HG02610 (cell line): ENCODE results near the gene GALC.
A peak's percentile ranks its signal among the peaks of the same experiment; 100 is the strongest.

Source experiments
- ATAC-seq: cut with Tn5 transposase; IDR thresholded peaks from one replicate; pipeline ENCODE4 v1.9.1; 2021; ENCODE audit warnings: mild to moderate bottlenecking, moderate library complexity; ENCODE audit not compliant: unreplicated experiment

Gene GALC

DNA sequence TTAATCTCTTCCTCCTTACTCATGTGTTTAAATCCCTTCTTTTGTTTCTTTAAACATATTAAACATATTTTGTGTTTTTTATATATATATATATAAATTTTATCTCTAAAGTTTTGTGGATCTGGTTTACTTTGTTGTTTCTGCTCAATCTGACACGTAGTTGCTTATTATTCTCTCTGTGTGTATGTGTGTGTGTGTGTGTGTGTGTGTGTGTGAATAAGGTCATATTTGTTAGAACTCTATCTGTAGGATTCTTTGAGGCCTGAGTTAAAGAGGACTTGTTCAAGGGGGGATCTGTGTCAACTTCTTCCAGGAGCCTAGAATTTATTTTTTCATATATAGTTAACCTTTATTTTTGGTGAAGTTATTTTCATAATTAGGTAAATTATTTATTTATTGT lies 14.6 kb upstream of the GALC start:
- no peak for ATAC-seq

DNA sequence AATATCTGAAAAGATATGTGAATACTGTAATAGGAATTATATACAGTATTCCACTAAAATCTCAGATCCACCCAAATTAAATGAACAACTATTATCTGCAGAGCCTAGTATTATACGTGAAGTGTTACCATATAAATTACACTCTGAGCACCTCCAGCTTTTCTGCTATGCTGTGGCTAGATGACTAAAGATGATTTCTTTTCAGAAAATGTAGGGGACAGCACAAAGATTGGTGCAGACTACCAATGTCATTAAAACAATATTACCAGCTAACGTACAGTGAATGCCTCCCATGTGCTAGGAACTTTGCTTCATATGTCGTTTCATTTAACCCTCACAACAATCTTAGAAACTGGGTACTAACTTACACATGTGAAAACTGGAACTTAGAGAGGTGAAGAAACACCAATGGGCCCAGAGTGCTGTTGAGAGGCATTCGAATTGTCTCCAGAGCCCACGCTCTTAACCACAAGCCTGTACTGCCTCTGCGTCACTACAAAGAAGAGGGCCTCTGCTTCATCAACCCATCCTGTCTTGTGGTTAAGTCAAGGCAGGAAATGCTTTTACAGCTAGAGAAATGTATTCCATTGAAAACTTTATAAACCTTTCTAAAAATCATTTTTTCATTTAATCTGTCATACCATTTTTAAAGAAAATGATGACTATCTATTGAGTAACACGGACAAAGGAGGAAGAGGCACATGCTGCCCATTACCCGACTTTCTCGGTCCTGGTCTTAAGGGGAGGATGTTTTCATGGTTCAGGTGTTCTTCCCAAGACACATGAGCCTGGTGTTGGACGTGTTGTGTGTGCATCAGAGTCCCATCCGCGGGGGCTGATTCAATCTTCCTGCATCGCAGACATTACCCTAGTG lies 13.2 kb upstream of the GALC start:
- peak; percentile 94 for ATAC-seq

GRCh38 chr14:88005050-88005481 lies 12.1 kb upstream of the GALC start, which contains the start of gene GPR65:
TSS of gene GPR65 (plus strand) at chr14:88005135. CDS start at chr14:88010848, 5,713 bp downstream.
- peak; percentile 74 for ATAC-seq

DNA sequence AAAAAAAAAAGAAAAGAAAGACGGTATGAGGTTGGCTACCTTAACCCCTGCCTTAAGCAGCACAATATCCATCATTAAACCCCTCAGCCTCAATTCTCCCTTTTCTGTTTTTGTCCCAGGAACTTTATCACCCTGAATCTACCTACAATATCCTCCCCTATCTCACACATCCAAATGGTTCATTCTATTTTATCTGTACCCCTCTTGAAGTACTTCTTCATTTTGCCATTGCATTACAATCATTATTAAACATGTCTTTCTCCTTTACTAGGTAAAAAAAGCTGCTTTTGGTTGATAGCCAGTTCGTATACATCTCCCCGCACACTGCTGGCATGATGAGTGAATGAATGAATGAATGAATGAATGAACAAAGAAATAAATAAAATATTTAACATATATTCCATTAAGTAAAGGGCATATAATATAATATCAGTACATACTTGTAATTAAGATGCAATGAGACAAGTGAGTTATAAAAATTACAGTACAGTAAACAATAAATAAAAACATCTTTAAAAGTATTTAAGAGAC lies 11.6 kb upstream of the GALC start:
- ATAC-seq, result no peak

GRCh38 chr14:88003425-88003824 lies 10.4 kb upstream of the GALC start:
- ATAC-seq, result no peak

DNA sequence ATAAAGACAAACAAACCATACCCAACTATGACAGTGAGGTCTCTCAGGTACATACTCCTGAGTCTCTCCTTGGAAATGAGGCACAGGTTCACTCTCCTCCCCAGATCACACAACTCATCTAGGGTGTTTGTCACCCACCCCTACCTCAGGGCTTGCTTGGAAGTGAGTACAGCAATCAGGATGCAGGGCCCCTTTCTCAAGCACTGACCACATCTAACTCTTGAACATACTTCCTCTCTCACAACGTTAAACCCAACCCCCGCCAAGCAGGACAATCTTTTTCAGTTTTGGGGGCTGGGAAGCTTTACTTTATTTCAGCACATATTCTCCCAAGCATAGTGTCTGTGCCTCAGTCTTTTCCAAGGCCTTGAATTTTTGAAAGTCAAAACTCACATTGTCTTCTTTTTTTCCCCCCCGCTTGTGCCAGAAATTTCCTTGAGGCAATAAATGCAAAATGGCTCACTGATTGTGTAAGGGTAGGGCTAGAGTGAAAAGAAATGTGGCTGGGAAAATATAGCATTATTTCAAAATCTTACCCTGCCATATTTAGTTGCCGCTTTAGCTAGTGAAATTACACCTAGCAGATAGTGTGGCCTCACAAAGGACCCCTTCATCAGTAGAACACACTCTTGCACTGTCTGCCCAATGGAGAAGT lies 9.6 kb upstream of the GALC start:
- ATAC-seq, result no peak

DNA sequence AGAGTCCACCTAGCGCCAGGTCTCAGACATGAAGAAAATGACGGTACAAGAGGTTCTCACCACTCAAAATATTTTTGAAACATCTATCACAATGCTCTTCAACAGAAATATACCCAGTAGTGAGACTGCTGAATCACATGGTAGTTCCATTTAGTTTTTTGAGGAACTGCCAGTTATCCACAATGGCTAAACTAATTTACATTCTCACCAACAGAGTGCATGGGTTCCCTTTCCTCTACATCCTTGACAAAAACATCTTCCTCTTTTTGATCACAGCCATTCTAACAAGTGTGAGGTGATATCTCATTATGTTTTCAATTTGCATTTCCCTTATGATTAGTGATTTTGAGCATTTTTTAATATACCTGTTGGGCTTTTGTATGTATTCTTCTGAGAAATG lies 6.3 kb upstream of the GALC start:
- no peak for ATAC-seq

- ATAC-seq, result no peak
Measured at GRCh38 chr14:87998482-87998881, 5.5 kb upstream of the GALC start.

DNA sequence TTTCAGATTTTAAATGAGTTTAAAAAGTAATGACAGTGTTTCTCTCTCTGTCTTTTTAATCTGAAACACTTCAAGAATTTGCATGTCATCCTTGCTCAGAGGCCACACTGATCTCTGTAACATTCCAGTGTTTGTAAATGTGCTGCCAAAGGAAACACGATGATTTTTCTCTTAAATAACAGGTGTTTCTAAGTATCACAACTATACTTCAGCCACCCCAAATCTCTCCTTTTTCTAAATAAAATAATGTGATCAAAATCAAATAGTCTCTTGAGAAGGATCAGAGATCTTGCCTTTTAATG lies 3.3 kb upstream of the GALC start:
- no peak for ATAC-seq

DNA sequence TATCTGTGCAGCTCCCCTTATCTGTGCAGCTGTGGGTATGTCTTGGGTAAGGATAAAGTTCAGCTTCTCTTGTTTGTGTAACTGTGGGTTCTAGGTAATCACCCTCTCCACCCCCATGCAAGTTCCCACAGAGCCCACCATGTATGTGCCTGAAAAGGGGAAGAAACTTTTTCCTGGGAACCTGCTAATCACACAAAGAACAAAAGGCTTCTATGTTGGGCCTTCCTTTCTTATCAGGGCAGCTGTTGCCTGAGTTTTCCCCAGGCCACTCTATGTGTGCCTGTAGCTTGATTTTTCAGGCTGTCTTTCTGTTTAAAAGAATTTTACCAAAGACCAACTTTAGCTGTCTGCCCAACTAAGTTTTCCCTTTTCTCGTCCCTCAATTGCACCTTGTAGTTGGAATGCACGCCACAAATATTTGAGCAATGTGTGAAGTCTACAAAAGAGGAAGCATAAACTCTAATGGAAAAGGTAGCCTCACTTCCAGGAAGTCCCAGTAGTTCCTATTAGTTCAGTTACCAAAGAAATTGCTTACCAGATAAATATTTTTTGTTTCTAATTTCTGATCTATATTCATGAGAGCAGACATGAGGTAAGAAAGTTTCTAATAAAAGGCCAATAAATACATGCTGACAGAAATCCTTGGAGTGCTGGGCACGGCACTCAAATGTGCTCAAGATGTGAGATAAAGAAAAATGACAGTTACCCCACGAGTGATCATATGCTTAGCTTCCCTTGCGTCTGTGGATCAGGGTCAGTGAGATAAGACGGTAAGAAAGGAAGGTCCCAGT lies 2.7 kb upstream of the GALC start:
- no peak for ATAC-seq

- ATAC-seq, result peak; percentile 43
Measured at GRCh38 chr14:87994974-87995373, 2.0 kb upstream of the GALC start.

DNA sequence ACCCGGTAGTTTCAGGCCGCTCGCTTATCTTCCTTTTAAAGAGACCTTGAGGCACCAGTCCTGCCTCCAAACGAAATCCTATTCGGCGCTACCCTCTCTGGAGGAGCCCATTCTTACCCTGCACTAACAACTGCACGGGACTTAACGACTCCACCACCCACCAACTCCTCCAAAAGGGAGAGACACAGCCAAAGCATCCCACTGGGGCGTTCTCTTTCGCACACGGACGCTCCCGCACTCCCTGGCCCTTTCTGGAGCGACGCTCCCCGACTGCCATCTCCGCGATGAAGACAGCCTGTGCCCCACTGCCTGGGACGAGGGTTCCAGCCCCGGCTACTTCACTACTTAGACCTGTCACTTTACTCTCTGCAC lies 650 bp downstream of the GALC start:
- ATAC-seq, result no peak

DNA sequence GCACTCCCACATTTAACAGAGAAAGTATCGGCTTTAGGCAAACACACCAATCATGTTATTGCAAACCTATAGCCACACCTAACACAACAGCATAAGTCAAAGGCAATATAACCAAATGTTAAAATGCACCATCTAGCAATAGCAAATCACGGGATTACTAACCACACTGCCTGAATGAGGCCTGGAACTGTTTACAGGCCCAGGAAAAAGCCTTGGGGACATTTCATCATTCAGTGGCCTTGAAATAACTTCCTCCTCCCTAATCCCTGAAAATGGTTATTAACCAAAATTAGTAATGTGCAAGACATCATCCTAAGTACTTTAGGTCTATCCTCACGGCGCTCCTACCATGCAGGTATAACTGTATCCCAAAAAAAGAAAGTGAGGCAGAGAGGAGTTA lies 2.3 kb downstream of the GALC start:
- ATAC-seq, result no peak

- no peak for ATAC-seq
Measured at GRCh38 chr14:87989956-87990299, 3.1 kb downstream of the GALC start.

DNA sequence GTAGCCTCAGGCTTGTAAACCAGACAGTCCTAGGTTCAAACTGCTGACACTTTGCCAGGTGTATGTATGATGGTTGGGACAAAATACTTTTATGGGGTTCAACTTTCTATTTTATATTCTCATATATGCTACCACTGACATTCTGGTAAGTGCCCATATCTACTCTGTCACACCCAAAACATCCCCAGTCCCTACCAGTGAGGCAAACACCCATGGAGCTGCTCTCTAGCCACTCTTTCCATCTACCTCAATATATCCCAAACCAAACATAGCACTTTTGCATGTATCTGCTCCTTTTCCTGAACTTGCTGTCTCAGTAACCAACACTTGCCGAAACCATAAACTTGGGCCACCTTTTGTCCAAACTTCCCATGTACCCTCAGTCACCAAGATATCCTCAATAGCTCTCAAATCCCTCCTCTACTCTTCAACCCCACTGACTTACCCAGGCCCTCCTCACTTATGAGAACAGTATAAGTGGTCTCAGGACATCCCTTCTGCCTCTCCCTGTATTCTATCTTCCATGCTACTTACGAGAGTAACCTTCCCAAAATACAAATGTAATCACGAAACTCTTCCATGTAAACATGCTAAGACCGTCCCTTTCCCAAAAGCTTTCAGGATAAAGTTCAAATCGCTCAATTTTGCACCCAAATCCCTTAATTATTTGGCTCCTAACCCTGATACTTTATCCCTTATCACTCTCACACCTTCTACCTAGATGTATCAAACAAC lies 3.6 kb downstream of the GALC start:
- no peak for ATAC-seq

- no peak for ATAC-seq
Measured at GRCh38 chr14:87979689-87980088, 13.3 kb downstream of the GALC start.

GRCh38 chr14:87975636-87976035 lies 17.3 kb downstream of the GALC start:
- ATAC-seq, result no peak

DNA sequence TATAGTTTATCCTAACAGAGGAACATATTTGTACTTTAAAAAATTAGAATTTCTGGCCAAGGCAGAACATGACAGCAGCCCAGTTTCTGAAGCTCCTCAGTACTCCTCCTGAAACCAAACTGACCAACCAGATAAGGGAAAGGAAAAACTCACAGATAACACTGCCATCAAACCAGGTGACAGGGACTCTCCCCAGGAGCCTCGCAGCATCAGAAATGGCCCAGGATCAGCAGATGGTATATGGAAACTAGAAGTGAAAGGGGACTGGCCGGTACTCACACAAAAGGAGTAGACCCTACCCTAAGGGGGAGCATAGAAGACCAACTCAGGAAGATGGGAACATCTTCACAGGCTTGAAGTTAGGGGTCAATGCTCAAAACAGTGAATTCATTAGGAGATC lies 22.0 kb downstream of the GALC start:
- peak; percentile 98 for ATAC-seq

DNA sequence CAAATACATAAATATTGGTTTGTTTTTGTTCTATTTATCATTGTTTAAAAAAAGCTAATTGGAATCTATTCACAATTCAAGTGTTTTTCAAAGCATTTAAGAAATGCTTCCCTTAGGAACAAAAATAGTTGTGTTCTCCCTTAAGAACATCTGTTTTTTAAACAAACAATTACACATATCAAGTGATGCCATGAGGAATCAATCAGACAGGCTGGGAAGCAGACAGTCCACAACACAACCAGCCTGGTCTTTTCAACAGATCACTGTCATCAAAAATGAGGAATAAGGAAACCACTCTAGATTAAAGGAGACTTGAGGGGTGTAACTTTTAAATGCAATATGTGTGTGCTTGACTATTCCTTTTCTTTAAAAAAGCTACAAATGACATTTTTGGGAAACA lies 25.5 kb downstream of the GALC start:
- ATAC-seq, result no peak

- ATAC-seq, result no peak
Measured at GRCh38 chr14:87966816-87967215, 26.2 kb downstream of the GALC start.

- no peak for ATAC-seq
Measured at GRCh38 chr14:87961246-87961645, 31.7 kb downstream of the GALC start.
